Fibroblast of mammary gland (primary cell): ENCODE data around the gene KCNIP4.

Source experiments
- DNase-seq: peaks from one replicate; pipeline ENCODE4 v3.0.0-alpha.2; 2010; ENCODE audit warnings: low read depth
- H3K4me3 ChIP-seq: 2 replicates; pipeline ENCODE4 v1.5.1; 2011; ENCODE audit warnings: low read depth, mild to moderate bottlenecking, low read length, moderate library complexity; ENCODE audit not compliant: control insufficient read depth
- TF ChIP-seq, protein P1 (sequence below): conservative IDR thresholded peaks from 2 replicates; pipeline ENCODE4 v1.5.1; 2011; ENCODE audit warnings: low read depth, low read length, inconsistent platforms; ENCODE audit not compliant: control insufficient read depth, insufficient read depth

The KCNIP4 gene

DNA sequence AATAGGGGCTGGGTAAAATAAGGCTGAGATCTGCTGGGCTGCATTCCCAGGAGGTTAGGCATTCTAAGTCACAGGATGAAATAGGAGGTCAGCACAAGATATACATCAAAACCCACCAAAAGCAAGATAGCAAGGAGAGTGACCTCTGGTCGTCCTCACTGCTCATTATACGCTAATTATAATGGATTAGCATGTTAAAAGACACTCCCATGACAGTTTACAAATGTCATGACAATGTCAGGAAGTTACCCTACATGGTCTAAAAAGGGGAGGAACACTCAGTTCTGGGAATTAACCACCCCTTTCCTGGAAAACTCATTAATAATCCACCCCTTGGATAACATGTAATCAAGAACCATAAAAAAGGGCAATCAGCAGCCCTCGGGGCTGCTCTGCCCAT, 403.6 kb downstream of the KCNIP4 start:
- DNase-seq, result no peak
- TF ChIP-seq, protein P1, sequence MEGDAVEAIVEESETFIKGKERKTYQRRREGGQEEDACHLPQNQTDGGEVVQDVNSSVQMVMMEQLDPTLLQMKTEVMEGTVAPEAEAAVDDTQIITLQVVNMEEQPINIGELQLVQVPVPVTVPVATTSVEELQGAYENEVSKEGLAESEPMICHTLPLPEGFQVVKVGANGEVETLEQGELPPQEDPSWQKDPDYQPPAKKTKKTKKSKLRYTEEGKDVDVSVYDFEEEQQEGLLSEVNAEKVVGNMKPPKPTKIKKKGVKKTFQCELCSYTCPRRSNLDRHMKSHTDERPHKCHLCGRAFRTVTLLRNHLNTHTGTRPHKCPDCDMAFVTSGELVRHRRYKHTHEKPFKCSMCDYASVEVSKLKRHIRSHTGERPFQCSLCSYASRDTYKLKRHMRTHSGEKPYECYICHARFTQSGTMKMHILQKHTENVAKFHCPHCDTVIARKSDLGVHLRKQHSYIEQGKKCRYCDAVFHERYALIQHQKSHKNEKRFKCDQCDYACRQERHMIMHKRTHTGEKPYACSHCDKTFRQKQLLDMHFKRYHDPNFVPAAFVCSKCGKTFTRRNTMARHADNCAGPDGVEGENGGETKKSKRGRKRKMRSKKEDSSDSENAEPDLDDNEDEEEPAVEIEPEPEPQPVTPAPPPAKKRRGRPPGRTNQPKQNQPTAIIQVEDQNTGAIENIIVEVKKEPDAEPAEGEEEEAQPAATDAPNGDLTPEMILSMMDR, result no peak
- no peak overlapping the region for H3K4me3 ChIP-seq

DNA sequence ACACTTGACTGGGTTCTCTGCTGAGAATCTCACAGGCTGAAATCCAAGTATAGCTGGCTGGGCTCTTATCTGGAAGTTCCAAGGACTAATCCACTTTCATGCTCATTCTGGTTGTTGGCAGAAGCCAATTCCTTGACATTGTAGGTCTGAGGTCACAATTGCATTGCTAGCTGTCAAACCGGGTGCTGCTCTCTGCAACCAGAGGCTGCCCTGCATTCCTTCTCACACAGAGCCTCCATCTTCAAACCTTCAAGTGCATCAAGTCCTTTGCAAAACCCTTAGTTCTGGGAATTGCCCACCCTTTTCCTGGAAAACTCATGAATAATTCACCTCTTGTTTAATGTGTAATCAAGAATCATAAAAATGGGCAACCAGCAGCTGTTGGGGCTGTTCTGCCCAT, 404.2 kb downstream of the KCNIP4 start:
- no peak for DNase-seq
- TF ChIP-seq, protein P1, result no peak
- no peak overlapping the region for H3K4me3 ChIP-seq

DNA sequence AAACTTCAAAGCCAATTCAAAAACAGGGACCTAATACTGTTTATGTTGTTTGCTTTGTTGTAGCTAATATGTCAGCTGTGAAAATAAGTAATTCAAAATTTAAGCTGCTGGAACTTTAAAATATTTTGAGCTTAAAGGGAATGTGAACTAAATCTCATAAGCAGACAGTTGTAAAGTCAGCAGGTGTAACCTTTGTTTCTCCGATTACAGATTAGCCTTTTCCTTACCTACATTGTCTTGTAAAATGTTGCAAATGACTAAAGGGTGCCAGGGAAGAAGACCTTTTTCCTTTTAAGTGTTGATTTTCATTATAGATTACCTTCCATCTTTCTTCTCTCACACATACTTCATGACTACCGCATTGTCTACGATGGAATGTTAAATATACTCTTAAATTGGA, 405.1 kb downstream of the KCNIP4 start:
- TF ChIP-seq, protein P1, result no peak
- no peak for DNase-seq
- H3K4me3 ChIP-seq, result no peak overlapping the region

DNA sequence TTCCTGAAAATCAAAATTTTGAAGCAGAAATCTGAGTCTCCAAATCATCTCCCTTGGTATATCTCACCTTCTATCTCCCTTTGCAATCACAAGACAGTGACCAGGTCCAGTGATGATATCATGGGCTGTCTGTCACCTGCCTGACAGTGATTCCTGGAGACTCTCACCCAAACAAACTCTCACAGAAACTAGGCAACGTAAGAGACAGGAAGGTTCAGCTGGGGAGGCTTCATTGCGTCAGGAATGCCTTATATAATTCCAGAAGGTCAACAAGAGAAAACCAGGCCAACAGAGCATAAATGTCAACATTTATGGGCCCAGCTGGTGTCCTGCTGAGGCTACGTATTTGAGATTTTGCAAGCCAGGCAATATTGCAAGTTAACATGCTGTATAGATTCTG, 412.7 kb downstream of the KCNIP4 start:
- no peak for DNase-seq
- TF ChIP-seq, protein P1, result no peak
- no peak overlapping the region for H3K4me3 ChIP-seq

DNA sequence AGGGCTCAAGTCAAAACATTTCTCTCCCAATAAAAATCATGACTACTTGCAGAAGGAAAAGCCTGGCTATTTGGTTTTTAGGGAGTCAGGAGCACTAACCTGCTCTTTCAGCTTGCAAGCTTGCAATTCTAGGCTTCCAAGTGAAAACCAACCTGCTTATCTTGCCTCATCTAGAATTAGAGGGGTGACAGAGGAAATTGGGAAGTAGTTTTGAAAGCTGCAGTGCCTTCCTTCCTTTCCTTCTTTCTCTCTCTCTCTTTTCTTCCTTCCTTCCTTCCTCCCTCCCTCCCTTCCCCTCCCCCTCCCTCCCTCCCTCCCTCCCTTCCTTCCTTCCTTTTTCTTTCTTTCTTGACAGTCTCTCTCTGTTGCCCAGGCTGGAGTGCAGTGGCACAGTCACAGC, 417.5 kb downstream of the KCNIP4 start:
- DNase-seq, result no peak
- H3K4me3 ChIP-seq, result no peak overlapping the region
- TF ChIP-seq, protein P1, result no peak

DNA sequence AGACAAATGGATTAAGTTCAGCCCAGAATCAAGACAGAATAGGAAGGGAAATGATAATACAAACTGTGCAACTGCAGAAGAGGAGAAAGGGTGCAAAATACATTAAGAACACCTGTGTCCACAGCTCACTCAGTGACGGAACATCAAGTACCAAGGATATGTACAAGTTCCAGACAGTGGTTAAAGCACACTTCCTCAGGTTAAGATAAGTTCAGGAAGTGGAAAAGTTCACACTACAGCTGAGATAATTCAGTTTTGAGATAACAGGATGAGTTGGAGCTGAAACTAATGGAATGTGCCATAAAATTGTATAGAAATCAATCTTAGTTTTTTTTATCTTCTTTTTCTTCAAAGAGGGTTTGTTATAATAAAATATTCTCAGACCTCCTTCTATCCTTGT, 419.4 kb downstream of the KCNIP4 start:
- H3K4me3 ChIP-seq, result no peak overlapping the region
- no peak for DNase-seq
- TF ChIP-seq, protein P1, result no peak

DNA sequence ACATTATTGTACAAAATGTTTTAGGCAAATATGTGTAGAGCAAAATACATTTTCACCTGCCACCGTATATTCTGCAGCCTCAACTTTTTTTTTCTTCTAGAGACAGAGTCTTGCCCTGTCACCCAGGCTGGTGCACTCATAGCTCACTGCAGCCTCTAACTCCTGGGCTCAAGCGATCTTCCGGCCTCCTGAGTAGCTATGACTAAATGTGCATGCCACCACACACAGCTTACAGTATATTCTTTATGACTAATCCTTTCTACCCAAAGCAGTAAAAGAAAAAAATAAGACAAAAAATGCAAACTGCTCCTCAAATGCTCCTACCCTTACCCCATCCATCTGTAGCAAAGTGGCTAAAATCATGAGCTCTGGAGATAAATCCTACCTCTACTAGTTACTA, 426.3 kb downstream of the KCNIP4 start:
- H3K4me3 ChIP-seq, result no peak overlapping the region
- no peak for DNase-seq
- TF ChIP-seq, protein P1, result no peak
